Measurements from ENCODE around the gene ZFP30.

DNA sequence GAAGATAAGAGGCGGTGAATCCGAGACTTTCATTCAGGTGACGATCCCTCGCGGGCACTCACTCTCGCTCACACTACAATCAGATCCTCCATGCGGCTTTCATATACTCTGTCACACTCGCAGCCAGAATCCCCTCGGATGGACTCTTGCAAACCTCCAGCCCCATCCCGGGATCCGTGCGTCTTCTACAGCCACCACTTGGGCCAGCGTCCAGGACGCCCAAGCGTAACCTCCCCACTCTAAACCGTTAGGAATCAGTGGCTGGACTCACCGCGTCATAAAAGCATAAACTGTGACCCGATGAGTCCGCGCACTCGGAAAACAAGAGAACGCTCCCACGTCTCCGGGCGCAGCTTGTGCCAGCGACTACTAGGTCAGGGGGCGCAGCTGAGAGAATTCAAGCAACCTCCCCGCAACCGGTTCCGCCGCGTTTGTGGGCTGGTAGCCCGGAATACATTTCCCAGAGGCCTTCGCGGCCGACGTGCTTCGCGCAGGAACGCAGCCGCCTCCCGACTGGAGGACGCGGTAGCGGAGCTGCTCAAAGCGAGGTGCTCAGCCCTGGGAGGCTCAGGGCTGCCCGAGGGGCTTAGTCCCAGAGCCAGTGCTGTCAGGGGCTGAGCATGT is 36.7 kb upstream of the ZFP30 start:
- no peak for TF ChIP-seq POLR2A (IDR thresholded peaks at IDR 0.05)
- TF ChIP-seq, protein P1, sequence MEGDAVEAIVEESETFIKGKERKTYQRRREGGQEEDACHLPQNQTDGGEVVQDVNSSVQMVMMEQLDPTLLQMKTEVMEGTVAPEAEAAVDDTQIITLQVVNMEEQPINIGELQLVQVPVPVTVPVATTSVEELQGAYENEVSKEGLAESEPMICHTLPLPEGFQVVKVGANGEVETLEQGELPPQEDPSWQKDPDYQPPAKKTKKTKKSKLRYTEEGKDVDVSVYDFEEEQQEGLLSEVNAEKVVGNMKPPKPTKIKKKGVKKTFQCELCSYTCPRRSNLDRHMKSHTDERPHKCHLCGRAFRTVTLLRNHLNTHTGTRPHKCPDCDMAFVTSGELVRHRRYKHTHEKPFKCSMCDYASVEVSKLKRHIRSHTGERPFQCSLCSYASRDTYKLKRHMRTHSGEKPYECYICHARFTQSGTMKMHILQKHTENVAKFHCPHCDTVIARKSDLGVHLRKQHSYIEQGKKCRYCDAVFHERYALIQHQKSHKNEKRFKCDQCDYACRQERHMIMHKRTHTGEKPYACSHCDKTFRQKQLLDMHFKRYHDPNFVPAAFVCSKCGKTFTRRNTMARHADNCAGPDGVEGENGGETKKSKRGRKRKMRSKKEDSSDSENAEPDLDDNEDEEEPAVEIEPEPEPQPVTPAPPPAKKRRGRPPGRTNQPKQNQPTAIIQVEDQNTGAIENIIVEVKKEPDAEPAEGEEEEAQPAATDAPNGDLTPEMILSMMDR (IDR thresholded peaks at IDR 0.05 in 4 of 5, conservative IDR thresholded peaks at IDR 0.05 in 1 of 5) = no peak

All from gastrocnemius medialis (tissue), 4 donors.